DND-41 (cell line): Measurements from ENCODE around the gene MMP14.

Experiments used
- CTCF ChIP-seq: IDR thresholded peaks from 2 replicates; pipeline ENCODE4 v1.5.1; 2012; ENCODE audit warnings: borderline replicate concordance, low read length, moderate library complexity, mild to moderate bottlenecking; ENCODE audit not compliant: poor library complexity, severe bottlenecking; ENCODE audit errors: extremely low read depth
- EZH2 ChIP-seq: IDR thresholded peaks from 3 replicates; pipeline ENCODE4 v1.6.1; 2012; ENCODE audit warnings: borderline replicate concordance, low read depth, mild to moderate bottlenecking, moderate library complexity, low read length, inconsistent platforms; ENCODE audit not compliant: severe bottlenecking

- TF ChIP-seq CTCF, result no peak
- TF ChIP-seq EZH2, result no peak
These were observed 40.7 kb downstream of the MMP14 start for GRCh38 chr14:22877000-22877501.
